ENCODE results near the gene GLIS2.

The GLIS2 gene

DNA sequence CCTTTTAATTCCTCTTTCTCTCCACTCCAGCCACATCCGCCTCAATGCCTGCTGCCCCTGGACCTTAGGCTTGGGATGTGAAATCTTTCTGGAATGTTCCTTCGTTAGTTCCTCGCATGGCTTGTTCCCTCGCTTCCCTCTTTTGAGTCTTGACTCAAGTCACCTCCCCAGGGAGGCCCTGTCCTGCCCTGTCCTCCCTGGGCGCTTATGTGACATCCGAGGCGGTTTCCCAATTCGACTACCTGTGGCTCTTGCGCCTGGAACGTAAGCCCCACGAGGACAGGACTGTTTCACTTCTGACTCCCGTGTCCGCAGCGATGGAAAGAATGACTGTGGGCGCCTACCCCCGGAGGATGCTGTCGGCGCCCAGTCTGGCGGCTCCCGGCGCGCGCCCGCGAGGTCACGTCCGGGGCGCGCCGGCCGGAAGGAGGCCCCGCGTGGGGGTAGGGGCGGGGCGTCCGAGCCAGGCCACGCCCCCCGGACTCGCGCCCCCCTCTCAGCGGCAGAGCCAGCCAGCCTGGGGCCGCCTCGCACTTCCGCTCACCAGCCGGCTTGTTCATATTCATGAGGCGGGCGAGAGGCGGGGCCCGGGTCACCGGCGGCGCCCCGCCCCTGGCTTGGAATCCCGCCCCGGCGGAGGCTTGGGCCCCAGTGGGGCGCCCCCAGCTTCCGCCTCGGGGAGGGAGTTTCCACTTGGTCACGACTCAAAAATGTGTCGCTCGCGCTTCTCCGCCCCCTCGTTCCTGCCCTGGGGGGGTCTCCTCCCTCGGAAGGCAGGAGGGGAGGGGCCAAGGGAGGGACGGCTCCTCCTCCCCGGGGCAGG, 8.4 kb upstream of the GLIS2 start:
- peak overlapping the region; percentile 78 to 83 for H3K27ac ChIP-seq
- H3K4me1 ChIP-seq, result peaks cover 0 to 29% (median 14%) of the 10 kb centered on the region in 4 donors
- H3K4me3 ChIP-seq, result peak overlapping the region; percentile 53 to 62
- peak; percentile 88 to 96 for DNase-seq
- intact Hi-C loops (cut with DNase I; ENCODE audit: low total_unique reads), result no loop called here
- no peaks in the 10 kb centered on the region for H3K9me3 ChIP-seq
- no peaks in the 10 kb centered on the region for H3K27me3 ChIP-seq
- no peaks in the 10 kb centered on the region for H3K36me3 ChIP-seq
- TF ChIP-seq, protein P1, sequence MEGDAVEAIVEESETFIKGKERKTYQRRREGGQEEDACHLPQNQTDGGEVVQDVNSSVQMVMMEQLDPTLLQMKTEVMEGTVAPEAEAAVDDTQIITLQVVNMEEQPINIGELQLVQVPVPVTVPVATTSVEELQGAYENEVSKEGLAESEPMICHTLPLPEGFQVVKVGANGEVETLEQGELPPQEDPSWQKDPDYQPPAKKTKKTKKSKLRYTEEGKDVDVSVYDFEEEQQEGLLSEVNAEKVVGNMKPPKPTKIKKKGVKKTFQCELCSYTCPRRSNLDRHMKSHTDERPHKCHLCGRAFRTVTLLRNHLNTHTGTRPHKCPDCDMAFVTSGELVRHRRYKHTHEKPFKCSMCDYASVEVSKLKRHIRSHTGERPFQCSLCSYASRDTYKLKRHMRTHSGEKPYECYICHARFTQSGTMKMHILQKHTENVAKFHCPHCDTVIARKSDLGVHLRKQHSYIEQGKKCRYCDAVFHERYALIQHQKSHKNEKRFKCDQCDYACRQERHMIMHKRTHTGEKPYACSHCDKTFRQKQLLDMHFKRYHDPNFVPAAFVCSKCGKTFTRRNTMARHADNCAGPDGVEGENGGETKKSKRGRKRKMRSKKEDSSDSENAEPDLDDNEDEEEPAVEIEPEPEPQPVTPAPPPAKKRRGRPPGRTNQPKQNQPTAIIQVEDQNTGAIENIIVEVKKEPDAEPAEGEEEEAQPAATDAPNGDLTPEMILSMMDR (IDR thresholded peaks at IDR 0.05), result no peak

- Histone ChIP-seq H3K27ac (peak overlapping the region; percentile 54 to 67), H3K36me3 (no peaks in the 10 kb centered on the region), H3K9me3 (no peaks in the 10 kb centered on the region), H3K4me3 (no peak overlapping the region), H3K4me1 (peaks cover 0 to 34% (median 17%) of the 10 kb centered on the region in 4 donors), H3K27me3 (no peaks in the 10 kb centered on the region)
- intact Hi-C loops (cut with DNase I; ENCODE audit: low total_unique reads), result no loop called here
- TF ChIP-seq, protein P1 (IDR thresholded peaks at IDR 0.05), result no peak
- DNase-seq, result no peak
Observed at GRCh38 chr16:4309102-4309832, 6.6 kb upstream of the GLIS2 start.

DNA sequence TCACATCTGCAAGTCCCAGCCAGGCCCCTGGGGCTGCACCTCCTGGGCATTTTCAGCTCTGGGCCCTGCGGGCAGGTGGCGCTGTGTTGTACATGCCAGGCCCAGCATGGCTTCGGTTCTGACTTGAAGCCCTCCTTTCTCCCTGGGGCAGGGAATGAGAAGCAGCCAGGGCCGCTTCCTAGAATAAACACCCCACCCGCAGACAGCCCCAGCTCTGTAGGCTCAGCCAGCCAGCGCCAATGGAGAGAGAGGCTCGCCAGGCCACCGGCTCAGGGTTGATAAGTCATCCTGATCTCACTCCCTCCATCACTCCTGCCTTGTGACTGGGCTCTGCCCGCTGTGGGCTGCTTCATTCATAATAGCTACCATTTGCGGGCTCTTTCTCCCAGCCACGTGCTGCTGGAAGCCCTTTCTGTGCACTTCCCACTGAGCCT, 6.0 kb upstream of the GLIS2 start:
- TF ChIP-seq, protein P1 (IDR thresholded peaks at IDR 0.05), result peak; percentile 49 to 51
- H3K4me1 ChIP-seq, result peaks cover 0 to 39% (median 17%) of the 10 kb centered on the region in 4 donors
- no peaks in the 10 kb centered on the region for H3K36me3 ChIP-seq
- H3K27ac ChIP-seq, result peak overlapping the region; percentile 54 to 67
- H3K27me3 ChIP-seq, result no peaks in the 10 kb centered on the region
- DNase-seq, result peak; percentile 47 to 87
- no peak overlapping the region for H3K4me3 ChIP-seq
- H3K9me3 ChIP-seq, result no peaks in the 10 kb centered on the region
- intact Hi-C loops (cut with DNase I; ENCODE audit: low total_unique reads), result no loop called here

- Histone ChIP-seq H3K27me3 (no peaks in the 10 kb centered on the region), H3K4me3 (no peak overlapping the region), H3K36me3 (no peaks in the 10 kb centered on the region), H3K9me3 (no peaks in the 10 kb centered on the region), H3K27ac (peak overlapping the region in 1 of 2 donors; percentile 99), H3K4me1 (peaks cover 0 to 45% (median 32%) of the 10 kb centered on the region in 4 donors)
- DNase-seq, result no peak
- TF ChIP-seq, protein P1 (IDR thresholded peaks at IDR 0.05), result peak; percentile 43 to 59
- intact Hi-C loops (cut with DNase I; ENCODE audit: low total_unique reads), result no loop called here
Observed at GRCh38 chr16:4313563-4314531, 2.0 kb upstream of the GLIS2 start.

Data from tibial artery (tissue), 4 donors.